Stomach (tissue), 4 donors: Measurements from ENCODE around the gene F7.

Experiments
- POLR2A ChIP-seq, 4 donors: fragments of 450-650 bp; IDR thresholded peaks; one replicate each; pipeline ENCODE4 v1.6.1; 2016; ENCODE audit warnings: antibody characterized with exemption in 4 of 4, control low read depth in 2 of 4, mild to moderate bottlenecking in 1 of 4, moderate library complexity in 1 of 4
- TF ChIP-seq, protein P1 (sequence below), 7 experiments: fragments of 450-650 bp in 4 of 7; fragments of 200-600 bp in 3 of 7; sonication (generic) in 3 of 7; IDR thresholded peaks; one replicate each; pipeline ENCODE4 v1.5.1; 2016 to 2019; ENCODE audit warnings: antibody characterized with exemption in 7 of 7, control low read depth in 2 of 7, mild to moderate bottlenecking in 1 of 7

DNA sequence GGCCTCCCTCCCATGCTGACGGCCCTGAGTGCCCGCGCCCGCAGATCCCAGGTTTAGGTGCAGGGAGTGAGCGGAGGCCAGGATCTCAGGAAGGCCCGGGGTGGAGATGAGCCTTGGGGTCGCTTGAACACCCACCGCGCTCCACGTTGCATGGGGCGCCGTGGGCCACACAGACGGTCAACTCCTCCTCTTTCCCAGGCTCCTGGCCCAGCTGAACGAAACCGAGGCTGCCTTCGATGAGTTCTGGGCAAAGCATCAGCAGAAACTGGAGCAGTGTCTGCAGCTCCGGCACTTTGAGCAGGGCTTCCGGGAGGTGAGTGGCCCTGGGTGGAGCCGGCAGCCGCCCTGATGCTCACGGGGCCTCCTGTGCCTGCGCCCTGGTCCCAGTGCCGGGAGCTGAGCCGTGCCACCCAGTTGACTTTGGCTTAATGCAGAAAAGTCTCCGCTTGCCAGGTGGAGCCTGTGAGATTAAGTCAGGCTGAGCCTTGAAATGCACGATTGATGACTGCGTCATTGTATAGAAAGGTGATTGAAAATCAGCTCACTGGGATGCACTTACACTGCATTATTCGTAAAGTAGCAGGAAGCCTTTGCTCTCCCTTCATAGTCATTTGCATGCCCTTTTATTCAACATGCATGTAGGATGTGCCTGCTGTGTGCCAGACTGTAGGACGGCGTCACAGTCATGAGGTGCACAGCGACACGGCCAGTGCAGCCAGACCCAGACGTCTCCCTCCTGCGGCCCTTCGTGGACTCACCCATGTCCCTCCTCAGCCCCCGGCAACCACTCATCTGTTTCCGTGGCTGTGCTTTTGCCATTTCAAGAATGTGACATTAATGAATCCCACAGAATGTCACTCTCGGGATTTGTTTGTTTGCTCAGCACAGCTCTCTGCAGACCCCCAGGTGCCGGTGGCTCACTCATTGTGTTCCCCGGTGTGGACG lies 35.5 kb upstream of the F7 start:
- TF ChIP-seq, protein P1, sequence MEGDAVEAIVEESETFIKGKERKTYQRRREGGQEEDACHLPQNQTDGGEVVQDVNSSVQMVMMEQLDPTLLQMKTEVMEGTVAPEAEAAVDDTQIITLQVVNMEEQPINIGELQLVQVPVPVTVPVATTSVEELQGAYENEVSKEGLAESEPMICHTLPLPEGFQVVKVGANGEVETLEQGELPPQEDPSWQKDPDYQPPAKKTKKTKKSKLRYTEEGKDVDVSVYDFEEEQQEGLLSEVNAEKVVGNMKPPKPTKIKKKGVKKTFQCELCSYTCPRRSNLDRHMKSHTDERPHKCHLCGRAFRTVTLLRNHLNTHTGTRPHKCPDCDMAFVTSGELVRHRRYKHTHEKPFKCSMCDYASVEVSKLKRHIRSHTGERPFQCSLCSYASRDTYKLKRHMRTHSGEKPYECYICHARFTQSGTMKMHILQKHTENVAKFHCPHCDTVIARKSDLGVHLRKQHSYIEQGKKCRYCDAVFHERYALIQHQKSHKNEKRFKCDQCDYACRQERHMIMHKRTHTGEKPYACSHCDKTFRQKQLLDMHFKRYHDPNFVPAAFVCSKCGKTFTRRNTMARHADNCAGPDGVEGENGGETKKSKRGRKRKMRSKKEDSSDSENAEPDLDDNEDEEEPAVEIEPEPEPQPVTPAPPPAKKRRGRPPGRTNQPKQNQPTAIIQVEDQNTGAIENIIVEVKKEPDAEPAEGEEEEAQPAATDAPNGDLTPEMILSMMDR (IDR thresholded peaks at IDR 0.05), result no peak
- TF ChIP-seq POLR2A (IDR thresholded peaks at IDR 0.05), result no peak
